HG02642 (cell line): ENCODE results near the gene RMI2.
"Not testable (repeated sequence)": the region's sequence is repeated elsewhere in the genome, so short reads cannot be mapped to it uniquely, and the experiment has no call there.

Experiments
- ATAC-seq: cut with Tn5 transposase; IDR thresholded peaks from one replicate; pipeline ENCODE4 v1.9.1; 2021; ENCODE audit warnings: mild to moderate bottlenecking; ENCODE audit not compliant: unreplicated experiment, poor library complexity

RMI2 gene

DNA sequence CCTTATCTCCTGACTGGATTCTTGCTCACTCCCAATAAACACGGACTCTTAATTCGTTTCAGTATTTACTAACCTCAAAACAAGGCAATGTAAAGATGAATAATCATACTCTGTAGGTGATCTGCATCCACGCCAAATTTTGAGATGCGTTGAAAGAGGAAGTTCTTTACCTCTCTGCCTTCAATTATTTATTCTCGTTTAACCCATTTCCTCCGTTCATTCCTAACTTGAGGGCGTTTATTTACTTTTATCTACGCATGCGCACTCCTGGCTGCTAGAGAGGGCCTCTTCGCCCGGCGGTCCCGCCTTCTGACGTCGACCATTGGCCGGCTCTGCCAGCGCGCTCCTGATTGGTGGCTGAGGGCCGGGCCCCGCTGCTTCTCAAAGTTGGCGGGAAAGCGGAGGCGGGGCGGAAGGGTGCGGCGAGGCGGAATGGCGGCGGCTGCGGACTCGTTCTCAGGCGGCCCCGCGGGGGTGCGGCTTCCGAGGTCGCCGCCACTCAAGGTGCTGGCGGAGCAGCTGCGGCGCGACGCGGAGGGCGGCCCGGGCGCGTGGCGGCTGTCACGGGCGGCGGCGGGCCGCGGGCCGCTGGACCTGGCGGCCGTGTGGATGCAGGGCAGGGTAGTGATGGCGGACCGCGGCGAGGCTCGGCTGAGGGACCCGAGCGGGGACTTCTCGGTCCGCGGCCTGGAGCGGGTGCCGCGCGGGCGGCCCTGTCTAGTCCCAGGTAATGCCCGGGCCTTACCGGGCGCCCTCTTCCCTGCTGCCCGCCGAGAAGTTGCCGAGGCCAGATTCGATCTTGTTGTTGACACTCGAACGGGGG, at the start of gene RMI2:
Gene RMI2, plus strand, starts transcription at position 420 of the 823 bp plus-strand sequence. Its CDS starts 13 bp downstream, at position 433.
- peak; percentile 99 for ATAC-seq

DNA sequence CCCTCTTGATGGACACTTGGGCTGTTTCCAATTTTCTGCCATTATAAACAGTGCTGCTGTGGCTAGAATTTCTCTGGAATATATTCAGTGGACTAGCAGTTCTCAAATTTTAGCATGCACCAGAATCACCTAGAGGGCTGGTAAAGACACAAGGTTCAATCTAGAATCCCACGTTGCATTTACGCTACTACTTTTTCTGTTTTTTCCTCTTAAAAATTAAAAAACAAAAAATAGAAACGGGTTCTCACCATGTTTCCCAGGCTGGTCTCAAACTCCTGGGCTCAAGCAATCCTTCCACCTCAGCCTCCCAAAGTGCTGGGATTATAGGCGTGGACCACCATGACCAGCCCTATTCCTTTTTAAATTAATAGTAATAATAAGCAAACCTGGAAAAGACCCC, 49.6 kb upstream of the RMI2 start:
- ATAC-seq: no peak

DNA sequence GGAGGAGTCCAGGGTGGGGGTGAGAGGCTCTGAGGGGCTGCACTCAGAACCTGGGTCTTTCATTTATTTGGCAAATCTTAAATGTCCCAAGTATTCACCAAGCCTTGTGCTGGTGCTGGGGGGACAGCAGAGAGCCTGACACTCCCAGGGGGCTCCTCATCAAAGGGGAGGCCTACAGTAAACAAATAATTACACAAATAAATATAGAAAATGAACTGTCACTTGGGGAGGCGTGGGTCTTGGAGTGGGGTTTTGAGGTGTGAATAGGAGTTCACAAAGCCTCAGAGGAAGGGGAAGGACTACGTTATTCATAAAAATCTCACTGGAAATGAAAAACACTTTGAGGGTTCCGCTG, 48.9 kb upstream of the RMI2 start:
- no peak for ATAC-seq

DNA sequence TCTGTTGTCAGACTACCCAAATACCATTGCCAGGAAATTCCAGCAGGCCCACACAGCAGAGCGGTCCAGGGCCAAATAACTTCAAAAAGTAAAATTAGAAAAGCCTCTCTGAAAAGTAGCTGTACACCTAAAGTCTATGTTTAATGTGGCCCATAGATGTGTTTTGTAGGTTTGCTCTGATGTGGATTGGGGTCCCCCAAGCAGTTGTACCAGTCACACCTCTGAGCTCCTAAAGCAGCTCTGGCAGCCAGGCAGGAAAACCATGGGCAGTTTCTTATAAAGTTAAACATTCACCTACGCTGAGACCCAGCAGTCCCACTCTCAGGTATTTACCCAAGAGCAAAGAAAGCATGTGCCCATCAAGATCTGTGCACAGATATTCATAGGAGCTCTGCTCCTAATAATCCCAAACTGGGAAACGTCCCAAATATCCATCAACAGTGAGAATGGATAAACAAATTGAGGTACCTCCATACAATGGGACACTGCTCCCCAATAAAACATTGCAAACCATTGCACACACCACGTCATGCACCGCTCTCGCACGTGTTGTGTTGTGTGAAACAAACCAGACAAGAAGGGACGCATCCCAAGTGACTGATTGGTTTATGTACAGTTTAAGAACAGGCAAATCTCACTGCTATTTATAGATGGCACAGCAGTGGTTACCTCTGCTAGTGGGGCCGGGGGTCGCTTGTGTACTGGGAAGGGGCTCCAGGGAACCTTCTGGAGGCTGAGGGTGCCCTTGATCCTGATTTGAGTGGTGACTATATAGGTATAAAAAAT, 48.4 kb upstream of the RMI2 start:
- peak; percentile 26 for ATAC-seq

DNA sequence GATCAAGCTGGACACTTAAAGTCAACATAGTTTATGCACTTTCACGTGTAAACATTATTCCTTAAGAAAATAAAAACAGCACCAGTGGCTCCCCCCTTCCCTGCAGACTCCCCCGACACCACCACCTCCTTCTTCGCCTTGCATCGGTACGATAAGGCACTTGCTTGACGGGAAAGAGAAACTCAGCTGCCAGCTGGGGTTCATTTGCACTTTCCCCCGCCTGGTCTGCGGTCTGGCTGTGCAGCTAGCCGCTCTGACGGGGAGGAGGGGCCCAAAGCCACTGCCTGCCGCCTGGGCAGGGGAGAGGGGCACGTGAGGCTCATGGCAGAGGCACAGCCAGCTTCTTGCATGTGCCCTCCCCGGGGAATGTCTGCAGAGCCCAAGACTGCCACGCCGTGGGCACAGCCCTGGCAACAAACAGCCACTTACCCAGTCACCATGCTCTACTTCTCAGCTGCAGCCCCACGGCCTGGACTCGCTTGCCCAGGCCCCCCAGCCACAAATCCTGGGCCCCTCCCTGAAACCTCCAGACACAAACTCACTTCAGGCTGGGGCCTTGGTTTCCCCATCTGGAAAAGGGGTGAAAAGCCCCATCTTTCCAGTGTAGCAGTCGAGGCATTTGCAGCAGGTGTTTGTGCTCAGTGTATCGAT, 47.6 kb upstream of the RMI2 start:
- ATAC-seq: peak; percentile 85

DNA sequence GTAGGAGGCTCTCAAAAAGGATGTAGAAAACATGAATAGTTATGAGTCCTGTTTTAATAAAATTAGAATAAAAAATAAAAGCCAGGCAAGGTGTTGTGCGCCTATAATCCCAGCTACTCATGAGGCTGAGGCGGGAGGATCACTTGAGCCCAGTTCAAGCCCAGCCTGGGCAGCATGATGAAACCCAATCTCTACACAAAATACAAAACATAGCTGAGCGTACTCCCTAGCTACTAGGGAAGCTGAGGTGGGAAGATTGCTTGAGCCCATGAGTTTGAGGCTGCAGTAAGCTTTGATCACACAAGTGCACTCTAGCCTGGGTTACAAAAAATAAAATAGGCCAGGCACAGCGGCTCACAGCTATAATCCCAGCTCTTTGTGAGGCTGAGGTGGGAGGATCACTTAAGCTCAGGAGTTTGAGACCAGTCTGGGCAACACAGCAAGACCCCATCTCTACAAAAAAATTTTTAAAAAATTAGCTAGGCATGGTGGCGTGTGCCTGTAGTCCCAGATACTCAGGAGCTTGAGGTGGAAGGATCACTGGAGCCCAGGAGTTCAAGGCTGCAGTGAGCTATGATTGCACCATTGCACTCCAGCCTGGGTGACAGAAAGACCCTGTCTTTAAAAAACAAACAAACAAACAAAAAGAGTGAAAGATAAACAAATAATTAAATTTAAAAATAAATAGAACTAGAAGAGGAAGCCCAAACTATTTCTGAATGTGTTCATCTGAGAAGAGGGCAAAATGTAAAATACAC, 46.9 kb upstream of the RMI2 start:
- ATAC-seq: no peak

DNA sequence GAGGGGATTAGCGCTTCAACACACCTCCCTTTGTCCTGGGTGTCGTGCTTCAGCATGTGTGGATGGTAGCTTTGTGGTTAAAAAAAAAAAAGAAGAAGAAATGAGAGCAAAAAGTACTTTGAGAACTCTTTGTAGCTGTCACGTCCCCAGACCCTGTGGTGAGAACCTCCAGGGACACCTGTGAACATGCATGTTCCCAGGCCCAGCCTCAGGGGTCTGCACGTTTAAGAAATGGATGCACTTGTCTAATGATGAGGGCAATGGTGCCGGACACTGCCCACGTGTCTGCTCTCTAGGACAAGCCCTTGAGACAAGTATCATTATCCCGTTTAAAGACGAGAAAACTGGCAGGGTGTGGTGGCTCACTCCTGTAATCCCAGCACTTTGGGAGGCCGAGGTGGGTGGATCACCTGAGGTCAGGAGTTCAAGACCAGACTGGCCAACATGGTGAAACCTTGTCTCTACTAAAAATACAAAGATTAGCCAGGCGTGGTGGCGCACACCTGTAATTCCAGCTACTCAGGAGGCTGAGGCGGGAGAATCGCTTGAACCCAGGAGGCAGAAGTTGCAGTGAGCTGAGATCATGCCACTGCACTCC, 46.2 kb upstream of the RMI2 start:
- not testable (repeated sequence) for ATAC-seq

DNA sequence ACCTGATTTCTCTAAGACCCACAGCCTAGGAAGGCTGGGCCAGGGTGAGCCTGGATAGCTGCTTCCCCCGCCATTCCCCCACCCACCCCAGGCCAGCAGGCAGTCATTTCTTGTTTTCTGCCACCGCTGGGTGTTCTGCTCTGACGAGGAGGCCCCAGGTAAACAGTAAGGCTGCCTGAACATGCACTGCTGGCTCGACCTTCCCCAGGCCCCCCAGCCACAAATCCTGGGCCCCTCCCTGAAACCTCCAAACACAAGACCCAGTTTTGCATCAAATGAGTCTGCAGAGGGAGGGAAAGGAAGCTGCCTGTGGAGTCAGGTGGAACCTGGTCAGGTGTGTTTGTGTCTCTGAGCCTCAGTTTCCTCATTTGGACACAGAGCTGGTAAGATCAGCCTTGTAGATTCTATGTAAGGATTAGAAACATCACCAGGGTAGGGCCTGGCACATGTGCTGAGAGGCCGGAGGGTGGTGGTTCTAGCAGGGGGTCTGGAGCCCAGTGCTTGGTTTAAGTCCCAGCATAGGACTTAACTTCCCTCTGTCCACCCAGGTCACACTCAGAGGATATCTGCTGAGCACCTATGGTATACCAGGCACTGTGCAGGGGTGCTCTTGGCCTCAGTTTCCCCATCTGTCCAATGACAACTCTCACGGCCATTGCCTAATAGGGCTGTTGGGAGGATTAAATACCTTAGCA, 45.2 kb upstream of the RMI2 start:
- ATAC-seq: no peak

DNA sequence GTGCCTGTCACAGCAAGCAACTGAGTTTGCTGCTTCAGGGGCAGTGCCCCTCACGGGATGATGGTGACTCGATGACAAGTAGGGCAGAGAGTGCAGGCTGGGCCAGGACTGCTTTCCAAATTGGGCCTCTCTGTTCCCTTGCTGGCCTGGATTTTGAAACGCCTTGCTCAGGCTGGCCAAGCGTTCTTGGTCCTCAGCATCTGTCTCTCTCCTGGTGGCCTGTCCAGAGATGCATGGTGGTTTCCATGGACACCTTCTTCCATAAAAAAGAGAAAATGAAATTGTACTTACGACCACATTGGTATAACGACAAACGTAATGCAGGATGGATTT, 44.7 kb upstream of the RMI2 start:
- no peak for ATAC-seq

DNA sequence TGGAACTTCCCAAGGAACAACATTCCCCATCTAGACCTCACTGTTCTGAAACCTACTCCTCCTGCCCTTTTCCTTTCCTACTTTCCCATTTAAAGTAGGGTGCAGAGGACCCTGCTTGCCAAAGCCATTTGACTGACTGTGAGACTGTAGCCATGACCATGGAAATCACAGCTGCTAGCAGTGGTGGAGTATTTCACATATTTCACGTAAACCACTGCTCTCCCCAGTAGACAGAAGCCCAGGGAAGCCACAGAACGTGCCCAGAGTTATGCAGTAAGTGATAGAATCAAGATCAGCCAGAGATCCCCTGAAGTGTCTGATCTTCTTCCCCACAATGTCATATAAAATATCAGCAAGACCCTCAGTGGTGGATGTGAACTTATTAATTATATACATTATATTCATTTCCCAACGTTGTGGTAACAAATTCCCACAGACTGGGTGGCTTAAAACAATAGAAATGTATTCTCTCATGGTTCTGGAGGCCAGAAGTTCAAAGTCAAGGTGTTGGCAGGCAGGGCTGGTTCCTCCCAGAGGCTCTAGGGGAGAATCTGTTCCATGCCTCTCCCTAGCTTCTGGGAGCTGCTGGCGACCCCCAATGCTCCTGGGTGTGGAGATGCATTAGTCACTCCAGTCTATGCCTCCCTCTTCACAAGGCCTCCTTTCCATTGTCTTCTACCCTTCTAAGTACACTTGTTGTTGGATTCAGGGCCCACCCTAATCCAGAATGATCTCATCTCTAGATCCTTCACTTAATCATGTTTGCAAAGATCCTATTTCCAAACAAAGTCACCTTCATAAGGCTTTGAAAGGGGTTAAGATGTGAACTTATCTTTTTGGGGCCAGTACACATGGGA, 43.4 kb upstream of the RMI2 start:
- ATAC-seq: no peak

DNA sequence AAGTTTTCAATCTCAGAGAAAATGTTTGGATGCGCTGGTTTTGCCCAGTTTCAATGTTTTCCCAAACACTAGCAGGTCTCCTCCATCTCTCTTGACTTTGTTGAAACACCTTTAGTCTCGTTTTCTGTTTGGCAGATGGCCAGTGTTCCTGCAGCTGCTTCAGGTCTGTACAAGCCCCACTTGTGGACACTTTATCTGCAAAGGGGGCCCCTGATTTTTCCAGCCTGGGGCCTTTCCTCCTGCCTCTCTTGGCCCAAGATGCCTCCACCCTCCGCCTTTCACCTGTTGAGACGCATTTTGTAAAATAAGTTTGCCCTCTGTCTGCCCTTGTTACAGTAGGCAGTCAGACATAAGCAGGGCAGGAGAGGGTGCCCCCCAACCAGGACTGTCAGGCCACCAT, 42.3 kb upstream of the RMI2 start:
- ATAC-seq: no peak

DNA sequence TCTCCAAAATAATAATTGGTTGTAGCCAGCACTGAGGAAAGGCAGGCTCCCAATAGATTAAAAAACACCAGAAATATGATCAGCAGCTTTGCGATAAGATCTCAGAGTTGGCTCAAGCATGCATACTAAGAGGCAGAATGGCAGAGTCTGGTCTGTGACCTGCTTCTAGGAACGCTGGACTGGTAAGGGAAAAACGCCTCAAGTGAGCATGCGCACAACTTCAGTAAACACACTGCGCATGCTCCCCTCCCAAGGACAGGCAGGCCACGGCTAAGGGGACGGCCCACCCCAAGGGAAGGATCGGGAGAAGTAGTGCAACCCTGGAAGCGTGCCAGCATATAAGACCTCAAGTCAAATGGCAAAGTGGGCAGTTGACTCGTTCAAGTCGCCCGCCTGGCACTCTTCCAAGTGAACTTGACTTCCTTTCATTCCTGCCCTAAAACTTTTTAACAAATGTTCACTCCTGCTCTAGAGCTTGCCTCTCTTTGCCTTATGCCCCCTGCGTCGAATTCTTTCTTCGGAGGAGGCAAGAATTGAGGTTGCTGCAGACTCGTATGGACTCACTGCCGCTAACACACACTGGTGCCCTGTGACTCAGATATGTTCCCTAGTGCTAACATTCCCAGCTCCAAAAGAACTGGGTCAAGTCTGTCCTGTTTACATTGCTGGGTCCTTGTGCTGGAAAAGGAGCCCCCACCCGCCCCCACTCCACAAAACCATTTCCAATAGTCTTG, 41.7 kb upstream of the RMI2 start:
- ATAC-seq: no peak

DNA sequence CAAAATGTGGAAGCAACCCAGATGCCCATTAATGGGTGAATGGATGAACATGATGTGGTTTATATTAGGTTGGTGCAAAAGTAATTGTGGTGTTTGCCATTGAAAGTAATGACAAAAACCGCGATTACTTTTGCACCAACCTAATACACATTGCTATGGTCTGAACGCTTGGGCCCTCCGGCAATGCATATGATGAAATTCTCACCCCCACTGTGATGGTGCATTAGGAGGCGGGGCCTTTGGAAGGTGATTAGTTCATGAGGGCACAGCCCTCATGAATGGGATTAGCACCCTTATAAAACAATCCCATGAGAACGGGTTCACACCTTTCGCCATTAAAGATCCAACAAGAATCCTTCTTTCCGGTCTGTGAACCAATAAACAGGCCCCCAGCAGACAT, 38.9 kb upstream of the RMI2 start:
- no peak for ATAC-seq

DNA sequence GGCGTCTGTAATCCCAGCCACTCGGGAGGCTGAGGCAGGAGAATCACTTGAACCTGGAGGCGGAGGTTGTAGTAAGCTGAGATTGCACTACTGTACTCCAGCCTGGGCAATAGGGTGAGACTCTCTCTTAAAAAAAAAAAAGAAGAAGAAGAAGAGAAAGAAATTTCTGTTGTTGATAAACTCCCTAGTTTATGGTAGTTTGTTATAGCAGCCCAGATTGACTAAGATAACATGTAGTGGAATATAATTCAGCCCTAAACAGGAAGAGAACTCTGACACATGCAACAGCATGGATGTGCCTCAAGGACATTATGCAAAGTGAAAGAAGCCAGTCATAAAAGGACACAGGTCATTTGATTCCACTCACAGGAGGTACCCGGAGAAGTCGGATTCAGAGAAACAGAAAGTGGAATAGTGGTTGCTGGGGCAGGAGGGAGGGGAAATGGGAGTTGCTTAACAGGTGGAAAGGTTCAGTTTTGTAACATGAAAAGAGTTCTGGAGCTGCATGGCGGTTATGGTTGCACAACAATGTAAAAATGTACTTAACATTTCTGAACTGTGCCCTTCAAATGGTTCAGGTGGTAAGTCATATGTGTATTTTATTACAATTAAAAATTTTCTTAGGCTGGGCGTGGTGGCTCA, 38.1 kb upstream of the RMI2 start:
- ATAC-seq: no peak

DNA sequence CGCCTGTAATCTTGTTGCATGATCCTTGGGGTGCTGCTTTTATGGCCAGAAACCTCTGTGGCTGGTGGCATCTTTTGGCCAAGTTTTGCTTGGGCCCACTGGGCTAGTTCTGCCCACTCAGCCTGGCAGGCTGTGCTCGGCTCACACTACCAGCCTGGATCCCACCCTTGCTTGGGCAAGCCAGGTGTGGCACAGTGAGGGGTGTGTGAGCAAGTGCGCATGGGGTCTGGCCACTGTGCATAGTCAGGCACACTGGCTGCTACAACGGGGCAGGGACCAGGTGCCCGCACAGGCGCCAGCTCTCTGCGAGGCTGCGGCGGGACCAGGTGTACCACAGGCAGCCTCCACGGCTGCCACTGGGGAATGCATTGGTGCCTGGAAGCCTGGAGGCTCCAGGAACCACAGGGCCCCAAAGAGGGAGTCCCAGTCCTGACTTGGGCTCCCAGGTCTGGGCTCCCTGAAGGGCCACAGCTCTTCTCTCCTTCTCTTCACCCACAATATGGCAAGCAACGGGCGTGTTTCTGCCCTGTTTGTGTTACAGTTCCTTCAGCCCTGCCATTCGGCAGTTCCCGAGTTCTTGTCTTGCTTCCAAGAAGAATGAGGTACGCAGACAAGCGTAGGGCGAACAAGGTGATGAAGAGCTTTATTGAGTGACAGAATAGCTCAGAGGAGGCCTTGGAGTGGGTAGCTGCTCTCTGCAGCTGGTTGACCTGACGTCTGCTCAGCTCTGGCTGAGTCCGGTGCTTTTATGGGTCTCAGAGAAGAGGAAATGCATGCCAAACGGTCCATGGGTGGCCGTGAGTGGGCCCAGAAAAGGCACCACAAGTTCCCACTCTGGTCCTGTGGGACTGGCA, 37.4 kb upstream of the RMI2 start:
- no peak for ATAC-seq

DNA sequence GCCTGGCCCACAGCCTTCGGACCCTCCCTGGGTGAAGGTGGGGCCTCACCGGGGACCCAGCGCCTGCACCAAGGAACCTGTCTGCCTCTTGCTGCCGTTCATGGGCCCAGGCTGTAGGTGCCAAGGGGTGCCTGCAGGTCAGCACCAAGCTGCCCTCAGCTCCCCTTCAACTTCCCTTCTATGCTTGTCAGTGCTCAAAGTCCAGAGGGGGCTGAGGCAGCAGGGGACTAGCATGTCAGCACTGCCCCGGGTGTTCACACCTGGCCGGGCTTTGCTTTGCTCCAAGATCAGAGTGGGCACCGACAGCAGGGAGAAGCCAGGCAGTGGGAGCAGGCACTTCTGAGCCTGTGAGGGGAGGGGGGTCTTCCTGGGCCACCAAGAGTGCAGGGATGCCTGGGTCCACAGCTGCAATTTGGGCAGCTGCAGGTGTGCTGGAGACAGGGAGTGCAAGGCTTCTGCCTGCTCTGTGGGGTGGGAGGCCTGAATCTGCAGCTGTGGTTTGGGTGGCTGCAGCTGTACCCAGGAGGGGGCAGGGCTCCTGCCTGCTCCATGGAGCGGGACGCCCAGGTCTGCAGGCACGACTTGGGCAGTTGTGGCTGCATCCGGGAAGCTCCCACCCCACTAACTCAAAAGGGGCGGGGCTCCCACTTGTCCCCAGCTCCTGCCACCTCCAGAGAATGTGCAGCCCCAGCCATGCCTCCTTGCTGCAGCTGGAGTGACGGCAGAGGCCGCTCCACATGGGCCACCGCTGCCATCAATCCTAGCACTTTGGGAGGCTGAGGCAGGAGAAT, 36.6 kb upstream of the RMI2 start:
- peak; percentile 44 for ATAC-seq
